ENCODE data around the gene KRT79.

- TF ChIP-seq, protein P1, sequence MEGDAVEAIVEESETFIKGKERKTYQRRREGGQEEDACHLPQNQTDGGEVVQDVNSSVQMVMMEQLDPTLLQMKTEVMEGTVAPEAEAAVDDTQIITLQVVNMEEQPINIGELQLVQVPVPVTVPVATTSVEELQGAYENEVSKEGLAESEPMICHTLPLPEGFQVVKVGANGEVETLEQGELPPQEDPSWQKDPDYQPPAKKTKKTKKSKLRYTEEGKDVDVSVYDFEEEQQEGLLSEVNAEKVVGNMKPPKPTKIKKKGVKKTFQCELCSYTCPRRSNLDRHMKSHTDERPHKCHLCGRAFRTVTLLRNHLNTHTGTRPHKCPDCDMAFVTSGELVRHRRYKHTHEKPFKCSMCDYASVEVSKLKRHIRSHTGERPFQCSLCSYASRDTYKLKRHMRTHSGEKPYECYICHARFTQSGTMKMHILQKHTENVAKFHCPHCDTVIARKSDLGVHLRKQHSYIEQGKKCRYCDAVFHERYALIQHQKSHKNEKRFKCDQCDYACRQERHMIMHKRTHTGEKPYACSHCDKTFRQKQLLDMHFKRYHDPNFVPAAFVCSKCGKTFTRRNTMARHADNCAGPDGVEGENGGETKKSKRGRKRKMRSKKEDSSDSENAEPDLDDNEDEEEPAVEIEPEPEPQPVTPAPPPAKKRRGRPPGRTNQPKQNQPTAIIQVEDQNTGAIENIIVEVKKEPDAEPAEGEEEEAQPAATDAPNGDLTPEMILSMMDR (conservative IDR thresholded peaks at IDR 0.05 in 1 of 2, IDR thresholded peaks at IDR 0.05 in 1 of 2; ENCODE audit: low read depth in 1 of 2, low read length in 2 of 2) = no peak
- TF ChIP-seq EZH2 (IDR thresholded peaks at IDR 0.05; ENCODE audit: low read length, missing control alignments) = no peak
Measured at GRCh38 chr12:52806821-52807543, 27.1 kb downstream of the KRT79 start.

All from fibroblast of lung (primary cell).